NCI-H1694 treated with DMSO at 0.1 percent for 48 hours (cell line): ENCODE data around the gene AP3M1.

Source experiments
- DNase-seq: peaks from one replicate; lab custom pipeline; 2025; lab: John Stamatoyannopoulos, UW

AP3M1 gene

DNA sequence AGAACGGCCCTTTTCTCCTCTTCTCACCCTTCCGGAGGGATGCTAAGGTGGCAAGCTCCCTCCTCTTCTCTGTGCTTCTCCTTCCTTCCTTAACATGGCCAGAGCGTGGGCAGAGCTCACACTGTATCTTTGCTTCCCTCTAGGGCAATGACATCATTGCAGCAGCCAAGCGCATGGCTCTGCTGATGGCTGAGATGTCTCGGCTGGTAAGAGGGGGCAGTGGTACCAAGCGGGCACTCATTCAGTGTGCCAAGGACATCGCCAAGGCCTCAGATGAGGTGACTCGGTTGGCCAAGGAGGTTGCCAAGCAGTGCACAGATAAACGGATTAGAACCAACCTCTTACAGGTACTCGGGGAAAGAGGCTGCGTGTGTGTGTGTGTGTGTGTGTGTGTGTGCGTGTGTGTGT is 36.6 kb downstream of the AP3M1 start:
- DNase-seq, result no peak

DNA sequence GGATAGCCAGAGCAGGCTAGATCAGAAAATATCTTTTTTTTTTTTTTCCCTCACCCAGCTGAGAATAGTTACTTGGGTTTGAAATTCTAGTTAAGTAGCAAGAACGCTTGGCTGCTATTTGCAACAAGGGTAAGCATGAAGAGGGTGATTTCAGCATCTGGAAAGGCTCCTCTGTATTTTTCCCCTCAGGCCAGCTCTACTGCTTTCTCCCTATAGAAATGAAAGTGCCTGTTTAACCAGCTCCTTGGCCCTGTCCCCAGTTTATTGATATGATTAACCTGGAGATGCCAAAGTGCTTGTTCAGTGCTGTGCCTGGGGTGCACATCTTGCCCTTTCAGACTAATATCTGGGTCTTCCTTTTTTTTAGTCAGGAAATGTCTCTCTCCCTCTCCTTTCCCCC is 37.1 kb downstream of the AP3M1 start:
- no peak for DNase-seq

DNA sequence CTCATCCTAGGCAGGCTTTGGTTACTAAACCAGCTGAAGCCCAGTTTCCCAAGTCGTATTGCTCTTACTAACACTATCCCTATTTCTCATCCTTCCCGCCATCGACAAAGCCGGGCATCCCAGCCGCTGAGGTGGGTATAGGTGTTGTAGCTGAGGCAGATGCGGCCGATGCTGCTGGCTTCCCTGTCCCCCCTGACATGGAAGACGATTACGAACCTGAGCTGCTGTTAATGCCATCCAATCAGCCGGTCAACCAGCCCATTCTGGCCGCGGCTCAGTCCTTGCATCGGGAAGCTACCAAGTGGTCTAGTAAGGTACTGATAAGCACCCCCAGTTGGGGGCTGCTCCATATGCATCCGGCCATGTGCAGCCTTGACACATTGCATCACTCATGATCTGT is 38.8 kb downstream of the AP3M1 start:
- DNase-seq, result no peak

DNA sequence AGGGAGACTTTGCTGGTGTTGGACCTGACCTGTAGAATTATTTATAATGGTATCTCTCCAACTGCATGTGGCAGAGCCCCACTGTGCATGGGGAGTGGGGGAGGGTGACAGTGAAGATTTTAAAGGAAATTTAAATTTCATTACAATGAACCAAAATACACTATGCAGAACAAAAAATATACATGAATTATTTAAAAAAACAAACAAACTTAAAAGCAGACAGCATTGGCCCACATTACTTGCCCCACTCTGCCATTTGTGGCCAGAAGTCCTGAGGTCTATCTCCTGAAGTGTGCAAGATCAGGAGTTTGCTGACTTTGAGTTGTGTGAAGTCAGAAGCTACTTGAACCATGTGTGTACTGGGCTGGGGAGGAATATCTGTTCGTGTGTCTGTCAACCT is 40.5 kb downstream of the AP3M1 start:
- DNase-seq, result no peak

DNA sequence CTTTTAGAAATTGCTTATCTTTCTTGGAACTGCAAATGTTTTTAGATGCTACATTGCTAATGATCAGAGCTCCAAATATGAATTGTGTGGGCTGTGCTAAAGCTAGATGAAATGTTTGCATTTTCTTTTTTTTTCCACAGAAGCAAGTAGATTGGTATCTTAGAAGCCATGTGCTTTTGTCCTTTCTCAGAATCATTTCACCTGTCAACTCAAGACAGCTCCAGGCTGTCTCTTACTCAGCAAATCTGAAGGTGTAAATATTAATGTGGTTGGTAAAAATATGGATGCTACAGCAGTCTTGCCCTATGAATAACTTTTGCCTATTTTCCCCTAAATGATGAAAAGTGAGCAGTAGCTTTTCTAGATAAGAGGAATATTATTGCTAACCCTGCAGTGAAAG is 41.2 kb downstream of the AP3M1 start:
- DNase-seq, result no peak

DNA sequence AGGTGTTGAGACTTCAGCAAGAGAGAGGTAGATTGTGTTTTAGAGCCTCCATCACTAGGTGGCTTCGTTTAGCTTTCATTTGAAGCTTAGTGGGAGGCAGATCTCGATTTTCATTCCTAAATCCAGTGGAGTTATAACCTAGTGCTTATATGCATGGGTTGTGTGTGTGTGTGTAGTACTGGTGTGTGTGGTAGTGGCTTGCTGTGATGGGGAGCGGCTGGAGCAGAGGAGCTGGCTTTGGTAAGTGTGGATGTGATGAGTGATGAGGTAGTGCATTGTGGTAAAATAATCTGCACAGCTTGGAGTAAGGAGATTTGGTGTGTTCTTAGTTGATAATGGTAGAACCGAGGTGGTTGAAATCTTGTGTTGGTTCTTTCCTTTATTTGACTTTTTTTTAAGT is 43.2 kb downstream of the AP3M1 start:
- no peak for DNase-seq

DNA sequence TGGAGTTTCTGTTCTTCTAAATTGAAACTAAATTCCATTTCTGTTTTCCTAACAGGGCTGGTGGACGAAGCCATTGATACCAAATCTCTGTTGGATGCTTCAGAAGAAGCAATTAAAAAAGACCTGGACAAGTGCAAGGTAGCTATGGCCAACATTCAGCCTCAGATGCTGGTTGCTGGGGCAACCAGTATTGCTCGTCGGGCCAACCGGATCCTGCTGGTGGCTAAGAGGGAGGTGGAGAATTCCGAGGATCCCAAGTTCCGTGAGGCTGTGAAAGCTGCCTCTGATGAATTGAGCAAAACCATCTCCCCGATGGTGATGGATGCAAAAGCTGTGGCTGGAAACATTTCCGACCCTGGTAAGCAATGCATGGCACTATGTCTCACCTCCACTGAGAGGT is 45.6 kb downstream of the AP3M1 start:
- DNase-seq, result no peak

DNA sequence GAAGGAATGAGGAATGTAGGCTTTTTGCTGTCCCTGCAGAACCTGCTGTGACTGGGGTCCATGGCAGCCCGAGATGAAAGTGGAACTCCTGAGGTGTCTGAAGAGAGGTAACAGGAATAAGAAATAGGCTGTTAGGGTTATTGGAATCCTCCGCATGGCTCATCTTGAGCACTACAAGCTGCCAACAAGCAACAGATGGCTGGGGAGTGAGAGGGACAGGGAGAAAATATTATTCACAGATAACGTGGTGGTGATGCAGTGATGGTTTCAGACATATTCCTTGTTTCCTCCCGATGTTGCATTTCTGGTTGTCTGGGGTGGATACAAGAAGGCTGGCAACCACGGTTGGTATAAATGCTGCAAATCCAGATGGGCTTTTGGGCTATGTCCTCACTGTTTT is 46.1 kb downstream of the AP3M1 start:
- no peak for DNase-seq

DNA sequence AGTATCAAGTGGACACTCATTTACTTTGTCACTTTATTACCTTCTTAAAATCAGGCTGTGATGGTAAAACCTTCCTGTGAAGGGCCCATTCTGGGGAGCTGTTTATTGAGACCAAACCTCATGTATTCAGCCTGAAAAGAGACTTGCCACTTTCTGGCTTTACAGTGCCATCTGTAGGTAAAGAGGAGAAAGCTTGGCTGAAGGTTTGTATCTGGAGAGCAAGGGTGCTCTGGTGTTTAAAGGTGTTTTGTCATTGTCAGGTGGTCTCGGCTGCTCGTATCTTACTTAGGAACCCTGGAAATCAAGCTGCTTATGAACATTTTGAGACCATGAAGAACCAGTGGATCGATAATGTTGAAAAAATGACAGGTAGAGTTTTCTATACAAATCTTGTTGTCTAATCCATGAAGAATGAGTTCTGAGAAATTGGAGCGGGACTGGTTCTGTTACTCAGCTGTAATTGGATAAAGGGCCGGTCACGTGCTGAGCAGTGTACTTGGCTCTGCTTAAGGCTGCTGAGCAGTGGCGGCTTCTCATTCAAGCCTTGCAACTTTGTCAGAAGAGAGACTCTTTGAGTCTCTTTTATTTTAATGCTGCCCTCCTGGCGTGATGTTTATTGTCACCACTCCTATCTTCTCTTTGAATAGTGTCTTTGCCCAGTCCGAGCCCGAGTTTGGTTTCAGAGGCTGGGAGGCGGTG is 46.9 kb downstream of the AP3M1 start:
- DNase-seq, result peak; percentile 13

DNA sequence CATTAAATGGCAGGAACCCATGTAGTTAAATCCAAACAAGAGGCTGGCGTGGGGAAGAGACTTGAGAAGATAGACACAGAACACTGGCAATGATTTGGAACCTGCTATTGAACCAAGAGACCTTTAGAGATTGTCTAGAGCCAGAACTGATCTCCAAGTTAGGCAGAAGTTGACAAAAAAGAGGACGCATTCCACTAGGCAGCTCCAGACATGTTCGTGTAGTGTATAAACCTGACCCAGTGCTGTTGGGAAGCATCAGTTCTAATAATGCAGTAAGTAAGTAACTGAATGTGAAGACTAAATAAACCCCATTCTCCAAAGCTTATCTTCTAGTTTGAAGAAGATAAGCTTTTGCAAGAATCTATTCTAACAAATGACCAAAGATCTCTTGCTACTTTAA is 50.8 kb downstream of the AP3M1 start:
- DNase-seq, result no peak

DNA sequence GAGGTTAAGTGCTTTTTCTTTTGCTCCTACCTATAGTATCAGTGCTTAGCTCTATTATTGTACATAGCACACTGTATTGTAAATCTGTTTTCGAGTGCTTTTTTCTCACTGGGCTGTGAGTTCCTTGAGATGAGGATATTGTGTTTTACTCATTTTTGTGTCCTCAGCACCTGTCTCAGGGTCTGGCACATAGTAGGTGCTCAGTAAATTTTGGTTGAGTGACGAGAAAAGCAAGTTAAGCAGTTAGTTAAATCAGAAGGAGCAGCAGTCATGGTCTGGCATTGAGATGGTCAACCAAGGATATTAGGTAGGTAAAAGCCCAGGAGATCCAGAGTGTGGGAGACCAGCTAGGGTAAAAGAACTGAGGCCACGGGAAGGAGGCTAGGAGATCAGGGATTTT is 51.2 kb downstream of the AP3M1 start:
- no peak for DNase-seq

DNA sequence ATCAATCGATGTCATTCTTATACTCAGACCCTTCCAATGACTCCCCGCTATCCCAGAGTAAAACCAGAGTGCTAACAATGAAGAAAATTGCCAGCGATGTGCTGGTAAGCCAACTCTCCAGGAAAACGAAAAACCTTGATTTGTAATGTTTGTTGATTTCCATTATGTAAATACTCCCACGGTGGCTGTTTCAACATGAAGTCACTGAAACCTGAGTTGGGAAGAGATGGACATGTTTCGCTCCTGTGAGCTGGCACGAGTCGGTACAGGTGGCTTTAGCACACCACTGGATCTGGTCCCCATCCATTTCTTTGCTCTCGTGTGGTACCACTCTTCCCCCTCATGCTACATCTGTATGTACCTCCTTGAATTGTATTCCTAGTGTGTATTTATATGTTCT is 52.9 kb downstream of the AP3M1 start:
- no peak for DNase-seq

DNA sequence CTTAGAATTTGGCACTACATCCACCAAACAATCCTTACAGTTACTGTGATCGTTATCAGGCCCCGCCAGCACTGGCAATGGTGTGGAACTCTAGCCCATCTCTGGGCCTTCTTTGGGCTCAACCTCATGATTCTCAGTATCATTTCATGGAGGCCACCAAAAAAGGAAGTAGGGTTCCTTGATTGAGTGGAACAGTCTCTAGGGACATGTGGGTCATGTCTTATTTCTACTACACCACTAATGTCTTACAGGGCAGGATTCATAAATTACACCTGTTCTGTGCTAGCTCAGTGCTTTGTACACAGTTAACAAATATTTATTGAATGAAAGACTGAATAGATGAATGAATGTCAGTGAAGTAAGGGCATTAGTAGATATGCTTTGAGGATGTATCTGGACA is 53.9 kb downstream of the AP3M1 start:
- no peak for DNase-seq

DNA sequence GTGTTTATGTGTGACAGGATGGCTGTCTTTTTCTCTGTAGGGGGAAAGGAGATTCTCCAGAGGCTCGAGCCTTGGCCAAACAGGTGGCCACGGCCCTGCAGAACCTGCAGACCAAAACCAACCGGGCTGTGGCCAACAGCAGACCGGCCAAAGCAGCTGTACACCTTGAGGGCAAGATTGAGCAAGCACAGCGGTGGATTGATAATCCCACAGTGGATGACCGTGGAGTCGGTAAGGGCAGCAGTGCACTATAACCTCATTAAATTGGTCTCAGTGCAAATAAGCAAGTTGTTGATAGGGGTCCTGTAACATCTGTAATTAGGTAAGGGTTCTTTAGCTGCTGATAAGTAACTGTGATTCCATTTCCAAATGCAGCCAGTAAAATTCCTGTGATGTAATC is 56.4 kb downstream of the AP3M1 start:
- DNase-seq, result no peak

DNA sequence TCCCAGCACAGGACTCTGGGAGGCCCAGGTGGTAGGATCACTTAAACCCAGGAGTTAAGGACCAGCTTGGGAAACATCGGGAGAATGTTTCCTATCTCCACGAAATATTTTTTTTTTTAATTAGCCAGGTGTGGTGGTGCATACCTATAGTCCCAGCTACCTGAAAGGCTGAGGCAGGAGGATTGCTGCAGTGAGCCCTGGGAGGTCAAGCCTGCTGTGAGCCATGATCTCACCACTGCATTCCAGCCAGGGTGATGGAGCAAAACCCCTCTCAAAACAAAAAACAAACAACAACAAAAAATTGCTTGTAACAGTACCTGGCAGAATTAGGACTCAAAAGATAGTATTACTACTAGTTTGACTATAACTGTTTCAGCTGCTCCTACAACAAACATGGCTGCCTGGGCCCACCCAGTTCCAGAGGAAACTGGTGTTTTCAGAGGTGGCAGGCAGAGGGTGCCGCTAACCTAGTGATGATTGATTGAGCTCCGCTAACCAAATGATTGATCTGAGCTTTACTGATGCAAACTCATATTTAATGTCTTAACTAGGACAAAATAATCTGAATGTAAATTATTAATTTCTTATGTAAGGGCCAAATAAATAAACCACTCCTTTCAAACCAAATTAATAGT is 57.0 kb downstream of the AP3M1 start:
- DNase-seq, result no peak

DNA sequence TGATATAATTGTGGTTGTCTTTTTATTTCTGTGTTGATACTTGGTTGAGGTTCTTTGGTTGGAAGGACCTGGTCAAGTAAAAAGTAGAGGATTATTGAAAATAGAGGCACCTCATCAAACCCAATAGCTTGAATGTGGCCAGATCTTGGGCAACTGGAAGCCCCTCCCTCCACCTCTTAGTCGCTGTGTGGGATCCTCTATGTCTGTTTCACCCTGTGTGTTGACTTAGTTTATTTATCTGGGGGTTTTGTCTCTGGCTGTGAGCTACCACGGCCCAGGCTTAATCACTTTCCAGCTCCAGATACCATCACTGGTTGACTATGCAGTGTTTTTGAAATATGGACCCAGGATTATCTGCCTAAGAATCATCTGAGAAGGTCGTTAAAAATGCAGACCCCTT is 58.3 kb downstream of the AP3M1 start:
- no peak for DNase-seq

DNA sequence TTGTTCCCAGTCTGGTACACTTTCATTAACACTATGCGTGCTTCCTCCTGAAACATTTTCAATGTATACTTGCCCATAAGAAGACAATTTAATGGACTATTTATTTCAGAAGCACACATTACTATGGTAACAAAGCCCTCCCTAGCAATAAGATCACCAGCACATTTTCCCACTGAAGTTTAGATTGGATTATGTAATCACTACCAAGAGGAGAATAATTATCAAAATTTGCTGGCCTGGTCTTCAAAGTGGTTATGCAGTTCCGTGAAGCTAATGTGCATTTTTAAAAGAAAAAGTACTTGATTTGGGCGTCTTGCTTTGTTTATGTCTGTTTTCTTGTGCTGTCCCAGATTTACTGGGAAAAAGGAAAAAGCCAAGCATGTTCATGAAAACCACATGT is 61.9 kb downstream of the AP3M1 start:
- no peak for DNase-seq

DNA sequence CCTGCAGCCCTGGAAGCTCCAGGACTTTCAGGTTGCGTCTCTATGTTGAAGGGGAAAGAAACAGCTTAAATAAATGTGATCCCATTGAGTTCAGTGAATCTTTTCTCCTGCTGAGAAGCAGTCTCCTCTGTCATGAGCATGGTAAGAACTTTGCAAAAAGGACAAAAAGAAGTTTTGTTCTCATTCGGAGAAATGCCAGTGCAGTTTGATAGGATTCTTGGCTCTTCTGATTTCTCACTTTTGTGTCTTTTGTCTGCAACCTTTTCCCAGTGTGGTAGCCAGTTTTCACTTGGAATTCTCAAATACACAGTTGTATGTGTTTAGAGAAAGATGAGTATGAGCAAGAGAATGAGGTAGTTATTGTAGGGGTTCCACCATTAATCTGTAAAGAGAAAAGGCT is 64.3 kb downstream of the AP3M1 start:
- DNase-seq, result no peak

DNA sequence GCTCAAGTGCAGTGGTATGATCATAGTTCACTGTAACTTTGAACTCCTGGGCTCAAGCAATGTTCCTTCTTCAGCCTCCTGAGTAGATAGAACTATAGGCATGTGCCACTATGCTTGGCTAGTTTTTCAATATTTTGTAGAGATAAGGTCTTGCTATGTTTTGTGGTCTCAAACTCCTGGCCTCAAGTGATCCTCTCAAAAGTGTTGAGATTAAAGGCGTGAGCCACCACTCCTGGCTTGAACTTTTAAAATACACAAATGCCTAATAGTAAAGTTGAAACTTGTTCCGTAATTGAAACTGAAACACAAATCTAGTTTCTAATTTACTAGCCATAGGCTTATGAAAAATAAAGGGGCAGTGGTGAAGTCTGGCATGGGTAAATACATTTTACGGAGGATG is 65.7 kb downstream of the AP3M1 start:
- no peak for DNase-seq

DNA sequence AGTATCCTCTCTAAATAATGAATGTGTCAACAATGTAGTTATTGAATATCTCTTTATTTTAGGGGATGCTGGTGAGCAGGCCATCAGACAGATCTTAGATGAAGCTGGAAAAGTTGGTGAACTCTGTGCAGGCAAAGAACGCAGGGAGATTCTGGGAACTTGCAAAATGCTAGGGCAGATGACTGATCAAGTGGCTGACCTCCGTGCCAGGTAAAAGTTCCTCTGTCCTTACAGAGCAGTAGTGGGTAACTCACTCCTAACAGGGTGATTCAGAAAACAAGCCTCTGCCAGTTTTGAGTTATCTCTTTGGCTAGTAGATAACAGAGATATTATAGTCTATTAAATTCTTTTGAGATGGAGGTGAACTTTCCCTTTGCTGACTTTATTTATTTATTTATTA is 67.3 kb downstream of the AP3M1 start:
- DNase-seq, result no peak

DNA sequence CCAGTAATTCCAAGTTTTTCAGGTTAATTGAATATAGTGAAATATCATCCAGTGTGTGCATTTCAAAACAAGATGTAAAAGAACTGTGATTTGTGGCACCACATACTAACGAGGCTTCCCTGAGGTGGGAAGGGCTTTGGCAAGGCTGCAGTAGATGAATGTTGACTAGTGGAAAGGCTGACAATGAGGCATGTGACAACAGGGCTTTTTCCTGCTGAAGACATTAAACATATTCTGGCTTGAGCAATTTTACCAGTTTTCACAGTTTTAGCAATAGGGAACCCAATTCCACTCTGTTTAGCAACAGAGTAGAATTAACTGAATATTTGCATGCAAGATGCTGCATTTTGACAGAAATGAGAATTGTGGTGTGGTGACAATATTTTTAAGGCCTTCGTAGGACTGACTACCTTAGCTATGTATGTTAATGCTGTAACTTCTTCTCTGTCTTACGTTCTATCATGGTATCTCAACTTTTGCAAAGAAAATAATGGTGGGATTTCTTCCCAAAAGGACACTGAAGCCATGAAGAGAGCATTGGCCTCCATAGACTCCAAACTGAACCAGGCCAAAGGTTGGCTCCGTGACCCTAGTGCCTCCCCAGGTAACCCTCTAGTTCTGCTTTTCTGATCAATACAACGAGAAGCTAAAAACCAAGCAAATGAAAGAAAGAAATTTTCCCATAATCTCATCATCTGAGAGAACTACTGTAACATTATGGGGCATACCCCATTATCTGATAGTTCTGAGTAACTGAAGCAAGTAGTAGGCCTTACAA is 68.5 kb downstream of the AP3M1 start:
- no peak for DNase-seq

DNA sequence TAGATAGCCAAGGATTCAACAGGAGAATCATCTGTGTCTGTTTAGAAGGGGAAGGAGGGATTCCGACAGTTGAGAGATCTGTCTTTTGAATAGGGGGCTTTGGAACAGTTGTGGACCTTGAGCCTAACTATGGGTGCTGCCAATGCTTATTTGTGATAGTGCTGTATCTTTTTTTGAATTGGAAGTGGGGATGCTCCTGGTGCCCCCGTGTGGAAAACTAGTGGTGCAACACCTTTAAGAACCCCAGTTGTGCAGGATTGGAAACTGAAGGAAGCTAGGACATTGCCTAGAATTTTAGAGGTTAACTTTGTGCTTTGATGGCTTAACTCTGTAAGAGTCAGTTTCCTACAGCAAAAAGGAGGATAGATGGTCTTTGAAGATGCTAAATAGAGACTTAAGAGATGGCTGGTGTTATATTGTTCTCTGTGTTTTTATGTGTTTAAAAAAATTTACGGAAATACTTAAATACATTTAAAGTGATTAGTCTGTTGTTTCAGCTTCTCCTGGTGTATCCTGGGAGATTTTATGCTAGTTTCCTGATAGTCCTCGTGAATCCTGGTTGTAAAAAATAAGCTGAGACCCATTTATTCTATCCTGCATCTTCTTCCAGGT is 69.3 kb downstream of the AP3M1 start:
- peak; percentile 36 for DNase-seq
